HG02588 (cell line): ENCODE results near the gene KMT2E.
A peak's percentile ranks its signal among the peaks of the same experiment; 100 is the strongest.
"Not testable (repeated sequence)": the region's sequence is repeated elsewhere in the genome, so short reads cannot be mapped to it uniquely, and the experiment has no call there.

Experiments used
- ATAC-seq: cut with Tn5 transposase; IDR thresholded peaks from one replicate; pipeline ENCODE4 v1.9.1; 2021; ENCODE audit warnings: mild to moderate bottlenecking, moderate library complexity; ENCODE audit not compliant: unreplicated experiment

Gene KMT2E

DNA sequence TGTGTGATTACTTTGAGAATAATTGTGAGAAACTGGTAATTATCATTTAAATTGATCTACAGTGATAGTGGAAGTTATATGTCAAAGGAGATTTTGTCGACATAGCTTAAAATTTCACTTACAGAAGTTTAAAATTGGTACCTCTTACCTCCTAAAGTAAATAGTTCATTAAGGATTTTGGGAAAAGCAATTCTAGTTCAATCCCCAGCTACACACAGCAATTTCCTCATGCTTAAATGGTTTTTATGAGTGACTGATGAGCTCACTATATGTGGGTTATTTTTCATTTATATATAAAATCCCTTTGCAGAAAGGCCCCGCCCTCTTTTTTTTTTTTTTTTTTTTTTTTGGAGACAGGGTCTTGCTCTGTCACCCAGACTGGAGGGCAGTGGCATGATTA is 12.7 kb downstream of the KMT2E start:
- ATAC-seq: no peak

DNA sequence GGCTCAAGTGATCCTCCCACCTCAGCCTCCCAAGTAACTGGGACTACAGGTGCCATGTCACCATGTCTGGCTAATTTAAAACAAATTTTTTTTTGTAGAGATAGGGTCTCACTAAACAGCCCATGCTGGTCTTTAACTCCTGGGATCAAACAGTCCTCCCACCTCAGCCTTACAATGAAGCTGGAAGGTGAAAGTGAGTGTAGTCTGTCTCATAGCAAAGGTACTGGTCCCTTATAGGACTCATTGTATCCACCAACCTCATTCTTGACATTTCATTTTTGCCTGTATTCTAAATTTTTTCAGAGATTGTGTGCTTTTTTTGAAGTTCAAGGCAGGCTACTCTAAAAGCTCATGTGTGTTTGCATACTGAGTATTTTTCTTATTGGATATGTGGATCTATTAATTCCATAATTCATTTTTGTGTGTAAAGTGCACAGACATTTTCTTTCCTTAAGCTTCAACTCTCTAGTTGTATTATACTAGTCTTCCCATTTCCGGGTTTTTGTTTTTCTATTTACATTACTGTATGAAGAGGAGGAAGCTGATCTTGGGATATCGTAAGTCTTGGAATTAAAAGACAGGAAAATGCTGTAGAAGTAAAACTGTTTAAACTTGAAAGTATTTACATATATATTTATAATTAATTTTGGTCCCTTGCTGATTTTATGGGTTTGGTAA is 13.3 kb downstream of the KMT2E start:
- no peak for ATAC-seq

DNA sequence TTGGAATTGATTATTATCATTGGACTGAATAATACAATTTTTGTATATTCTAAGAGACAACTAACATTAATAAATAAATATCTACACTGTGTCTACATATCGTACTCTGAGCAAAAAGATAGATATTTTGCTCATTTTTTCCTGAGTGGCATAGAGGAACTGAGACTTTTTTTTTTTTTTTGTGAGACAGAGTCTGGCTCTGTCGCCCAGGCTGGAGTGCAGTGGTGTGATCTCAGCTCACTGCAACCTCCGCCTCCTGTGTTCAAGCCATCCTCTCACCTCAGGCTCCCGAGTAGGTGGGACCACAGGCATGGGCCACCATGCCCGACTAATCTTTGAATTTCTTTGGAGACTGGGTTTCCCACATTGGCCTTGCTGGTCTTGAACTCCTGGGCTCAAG is 14.0 kb downstream of the KMT2E start:
- peak; percentile 62 for ATAC-seq

DNA sequence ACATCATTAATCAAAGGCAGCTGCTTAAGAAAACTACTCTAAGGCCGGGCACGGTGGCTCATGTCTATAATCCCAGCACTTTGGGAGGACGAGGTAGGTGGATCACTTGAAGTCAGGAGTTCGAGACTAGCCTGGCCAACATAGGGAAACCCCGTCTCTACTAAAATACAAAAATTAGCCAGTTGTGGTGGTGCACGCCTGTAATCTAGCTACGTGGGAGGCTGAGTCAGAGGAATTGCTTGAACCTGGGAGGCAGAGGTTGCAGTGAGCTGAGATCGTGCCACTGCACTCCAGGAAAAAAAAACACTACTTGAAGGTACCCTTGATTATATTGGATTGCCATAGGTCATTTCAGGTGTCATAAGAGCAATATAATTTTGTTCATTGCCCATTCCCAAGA is 14.9 kb downstream of the KMT2E start:
- not testable (repeated sequence) for ATAC-seq

DNA sequence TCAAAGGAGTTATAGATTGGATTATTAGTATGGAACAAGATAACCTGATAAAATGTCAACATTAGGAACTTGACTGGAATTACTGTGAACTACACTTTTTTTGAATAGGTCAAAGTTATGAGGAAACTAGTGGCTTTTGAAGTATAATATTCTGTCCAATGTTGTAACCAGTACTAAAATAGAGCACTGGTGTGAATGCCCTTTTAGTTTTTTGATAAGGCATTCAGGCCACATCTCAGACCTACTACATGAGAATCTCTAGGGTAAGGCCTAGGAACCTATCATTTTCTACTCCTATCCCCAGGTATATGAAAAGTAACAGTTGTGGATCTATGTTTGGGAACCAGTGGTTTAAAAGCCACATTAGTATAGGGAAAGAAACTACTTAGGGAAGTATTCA is 16.4 kb downstream of the KMT2E start:
- ATAC-seq: no peak

DNA sequence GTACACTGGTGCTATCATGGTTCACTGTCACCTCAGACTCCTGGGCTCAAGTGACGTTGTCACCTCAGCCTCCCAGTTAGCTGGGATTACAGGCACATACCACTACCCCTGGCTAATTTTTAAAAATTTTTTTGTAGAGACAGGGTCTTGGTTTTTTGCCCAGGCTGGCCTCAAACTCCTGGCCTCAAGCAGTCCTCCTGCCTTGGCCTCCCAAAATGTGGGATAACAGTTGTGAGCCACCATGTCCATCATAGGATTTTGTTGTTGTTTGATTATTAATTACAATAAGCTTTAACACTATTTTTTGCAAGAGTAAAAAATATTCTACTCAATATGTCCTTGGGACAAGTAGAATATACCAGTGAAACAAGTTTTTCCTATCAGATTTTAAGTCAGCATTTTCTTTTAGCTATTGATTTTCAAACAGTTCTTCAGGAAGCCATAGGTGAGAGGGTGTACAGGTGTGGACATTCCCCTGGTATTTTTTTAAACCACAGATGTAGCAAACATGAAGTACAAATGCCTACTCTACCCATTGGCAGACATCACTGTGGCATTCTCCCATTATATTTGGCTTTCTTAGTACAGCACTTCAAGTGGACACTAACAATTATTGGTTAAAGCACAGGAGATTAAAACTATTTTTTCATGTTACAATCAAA is 18.7 kb downstream of the KMT2E start:
- ATAC-seq: no peak

DNA sequence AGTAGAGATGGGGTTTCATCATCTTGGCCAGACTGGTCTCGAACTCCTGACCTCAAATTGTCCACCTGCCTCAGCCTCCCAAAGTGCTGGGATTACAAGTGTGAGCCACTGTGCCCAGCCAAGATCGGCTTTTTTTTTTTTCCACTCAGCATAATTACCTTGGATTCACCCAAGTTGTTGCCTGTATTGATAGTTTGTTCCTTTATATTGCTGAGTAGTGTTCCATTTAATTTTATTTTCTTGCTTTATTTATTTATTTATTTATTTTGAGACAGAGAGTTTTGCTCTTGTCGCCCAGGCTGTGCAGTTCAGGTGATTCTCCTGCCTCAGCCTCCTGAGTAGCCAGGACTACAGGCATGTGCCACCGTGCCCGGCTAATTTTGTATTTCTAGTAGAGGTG is 21.3 kb downstream of the KMT2E start:
- no peak for ATAC-seq

DNA sequence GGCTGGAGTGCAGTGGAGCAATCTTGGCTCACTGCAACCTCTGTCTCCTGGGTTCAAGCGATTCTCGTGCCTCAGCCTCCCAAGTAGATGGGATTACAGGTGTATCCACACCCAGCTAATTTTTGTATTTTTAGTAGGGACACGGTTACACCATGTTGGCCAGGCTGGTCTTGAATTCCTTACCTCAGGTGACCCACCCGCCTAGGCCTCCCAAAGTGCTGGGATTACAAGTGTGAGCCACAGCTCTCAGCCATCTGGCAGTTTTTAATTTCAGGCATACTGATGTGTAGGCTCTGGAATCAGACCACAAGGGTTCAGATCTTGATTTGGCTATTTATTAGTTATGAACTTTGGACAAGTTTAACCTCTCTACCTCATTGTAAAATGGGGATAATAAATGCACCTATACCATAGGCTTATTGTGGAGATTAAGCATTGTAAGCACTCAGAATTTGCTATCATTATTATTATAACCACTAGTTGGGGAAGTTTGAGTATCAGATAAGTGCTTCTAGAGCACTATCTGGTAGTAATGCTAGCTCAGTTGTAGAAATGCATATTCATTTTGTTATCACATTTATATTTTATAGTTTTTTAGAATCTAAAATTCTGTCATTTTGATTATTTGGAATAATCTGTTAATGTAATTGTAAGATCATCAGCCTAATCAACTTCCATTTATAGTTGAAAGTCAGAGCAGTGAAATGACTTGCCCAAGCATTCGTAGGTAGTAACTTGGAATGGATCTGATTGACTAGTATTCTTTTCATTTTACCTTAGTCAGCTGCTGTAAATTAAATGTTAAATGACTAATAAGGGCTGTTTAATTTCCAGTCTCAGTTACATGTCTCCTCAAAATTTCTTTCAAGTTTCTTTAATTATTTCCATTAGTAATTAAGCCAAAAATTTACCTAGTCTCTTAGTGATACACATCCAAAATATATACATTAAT is 22.5 kb downstream of the KMT2E start:
- ATAC-seq: no peak

DNA sequence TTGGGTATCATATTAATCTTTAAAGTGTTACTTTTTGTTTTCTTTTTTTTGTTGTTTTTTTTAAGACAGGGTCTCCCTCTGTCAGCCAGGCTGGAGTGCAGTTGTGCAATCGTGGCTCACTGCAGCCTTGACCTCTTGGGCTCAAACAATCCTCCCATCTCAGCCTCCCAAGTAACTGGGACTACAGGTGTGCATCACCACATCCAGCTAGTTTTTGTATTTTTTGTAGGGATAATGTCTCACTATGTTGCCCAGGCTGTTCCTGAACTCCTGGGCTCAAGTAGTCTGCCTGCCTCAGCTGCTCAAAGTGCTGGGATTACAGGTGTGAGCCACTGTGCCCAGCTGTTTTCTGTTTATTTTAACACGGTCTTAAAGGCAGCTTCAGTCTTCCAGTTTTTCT is 23.3 kb downstream of the KMT2E start:
- no peak for ATAC-seq

DNA sequence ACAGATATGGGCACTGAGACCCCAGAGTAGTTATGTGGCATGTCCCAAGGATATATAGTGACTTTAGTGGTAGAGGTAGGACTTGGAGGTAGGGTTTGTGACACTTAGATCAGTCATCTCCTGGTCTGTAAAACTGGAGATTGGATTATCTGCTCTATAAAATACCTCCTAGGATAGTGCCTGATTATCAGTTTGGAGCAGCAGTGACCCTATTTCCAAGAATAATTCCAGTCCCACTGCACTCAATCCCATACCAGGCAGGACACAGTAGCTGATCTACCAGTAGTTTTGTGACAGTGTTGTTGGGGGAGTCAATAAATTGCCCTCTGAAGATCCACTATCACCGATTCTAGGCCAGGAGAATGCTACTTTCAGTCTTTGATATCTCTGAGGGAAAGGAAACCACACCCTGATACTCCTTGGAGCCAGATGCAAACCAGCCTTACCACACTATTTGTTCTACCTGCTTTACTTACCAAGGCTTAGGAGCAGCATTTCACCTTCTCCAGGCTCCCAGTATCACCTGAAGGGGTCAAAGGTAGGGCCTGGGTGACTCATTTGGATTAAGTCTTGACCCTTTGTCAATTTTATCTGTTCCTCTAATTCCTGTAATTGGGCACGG is 30.6 kb downstream of the KMT2E start:
- no peak for ATAC-seq

DNA sequence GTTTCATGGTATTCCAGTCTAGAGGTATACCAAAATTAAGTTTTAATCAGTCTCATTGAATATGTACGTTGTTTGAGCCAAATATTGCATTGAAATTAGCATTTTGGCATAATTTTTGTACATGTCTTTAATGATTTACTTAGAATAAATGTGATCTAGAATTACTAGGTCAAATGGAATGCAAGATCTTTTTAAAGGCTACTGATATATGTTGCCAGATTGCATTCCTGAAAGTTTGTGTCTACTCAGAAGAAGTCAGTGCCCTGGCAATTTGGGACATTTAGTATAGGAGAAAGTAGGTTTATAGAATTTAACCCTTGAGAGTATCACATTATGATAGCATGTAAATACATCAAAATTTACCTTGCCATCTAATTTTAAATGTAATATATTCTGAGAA is 32.4 kb downstream of the KMT2E start:
- ATAC-seq: no peak

DNA sequence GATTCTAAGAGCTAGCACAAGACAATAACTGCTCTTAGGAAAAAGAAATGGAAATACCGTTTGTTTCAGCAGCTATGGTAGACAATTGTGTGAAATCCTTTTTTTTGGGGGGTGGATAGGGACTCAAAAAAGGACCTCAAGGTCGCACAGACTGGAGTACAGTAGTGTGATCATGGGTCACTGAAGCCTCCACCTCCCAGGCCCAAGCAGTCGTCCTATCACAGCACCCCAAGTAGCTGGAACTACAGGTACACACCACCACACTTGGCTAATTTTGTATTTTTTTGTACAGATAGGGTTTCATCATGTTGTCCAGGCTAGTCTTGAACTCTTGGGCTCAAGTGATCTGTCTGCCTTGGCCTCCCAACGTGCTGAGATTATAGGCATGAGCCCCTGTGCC is 33.9 kb downstream of the KMT2E start:
- no peak for ATAC-seq

DNA sequence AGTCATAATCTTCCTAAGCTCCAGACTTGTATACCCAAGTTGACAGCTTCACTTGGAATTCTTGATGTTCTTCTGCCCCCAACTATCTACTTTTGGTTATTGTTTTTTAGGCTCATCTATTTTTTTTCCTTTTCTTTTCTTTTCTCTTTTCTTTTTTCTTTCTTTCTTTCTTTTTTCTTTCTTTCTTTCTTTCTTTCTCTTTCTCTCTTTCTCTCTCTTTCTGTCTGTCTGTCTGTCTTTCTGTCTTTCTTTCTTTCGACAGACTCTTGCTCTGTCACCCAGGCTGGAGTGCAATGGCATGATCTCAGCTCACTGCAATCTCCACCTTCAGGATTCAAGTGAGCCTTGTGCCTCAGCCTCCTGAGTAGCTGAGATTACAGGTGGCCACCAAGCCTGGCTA is 36.5 kb downstream of the KMT2E start:
- ATAC-seq: no peak

DNA sequence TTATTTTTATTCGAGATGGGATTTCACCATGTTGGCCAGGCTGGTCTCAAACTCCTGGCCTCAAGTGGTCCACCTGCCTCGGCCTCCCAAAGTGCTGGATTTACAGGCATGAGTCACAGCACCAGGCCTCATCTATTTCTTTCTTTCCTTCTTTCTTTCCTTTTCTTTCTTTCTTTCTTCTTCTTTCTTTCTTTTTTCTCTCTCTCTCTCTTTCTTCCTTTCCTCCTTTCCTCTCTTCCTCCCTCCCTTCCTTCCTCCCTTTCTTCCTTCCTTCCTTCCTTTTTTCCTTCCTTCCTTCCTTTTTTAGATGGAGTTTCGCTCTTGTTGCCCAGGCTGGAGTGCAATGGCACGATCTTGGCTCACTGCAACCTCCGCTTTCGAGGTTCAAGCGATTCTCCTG is 36.9 kb downstream of the KMT2E start:
- not testable (repeated sequence) for ATAC-seq

DNA sequence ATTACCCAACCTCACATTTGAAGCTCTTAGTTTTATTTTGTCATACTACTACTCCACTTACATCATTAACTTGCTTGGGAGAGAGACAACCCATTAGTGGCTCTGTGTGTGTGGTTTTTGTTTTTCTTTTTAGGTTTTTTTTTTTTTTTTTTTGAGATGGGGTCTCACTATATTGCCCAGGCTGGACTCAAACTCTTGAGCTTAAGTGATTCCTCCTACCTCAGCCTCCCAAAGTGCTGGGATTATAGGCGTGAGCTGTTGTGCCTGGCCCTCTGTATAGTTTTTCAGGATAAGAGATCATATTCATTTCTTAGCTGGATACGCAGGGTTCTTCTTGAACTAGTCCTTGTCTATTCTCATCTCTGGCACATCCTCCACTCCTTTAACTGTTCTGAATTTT is 41.1 kb downstream of the KMT2E start:
- ATAC-seq: no peak

DNA sequence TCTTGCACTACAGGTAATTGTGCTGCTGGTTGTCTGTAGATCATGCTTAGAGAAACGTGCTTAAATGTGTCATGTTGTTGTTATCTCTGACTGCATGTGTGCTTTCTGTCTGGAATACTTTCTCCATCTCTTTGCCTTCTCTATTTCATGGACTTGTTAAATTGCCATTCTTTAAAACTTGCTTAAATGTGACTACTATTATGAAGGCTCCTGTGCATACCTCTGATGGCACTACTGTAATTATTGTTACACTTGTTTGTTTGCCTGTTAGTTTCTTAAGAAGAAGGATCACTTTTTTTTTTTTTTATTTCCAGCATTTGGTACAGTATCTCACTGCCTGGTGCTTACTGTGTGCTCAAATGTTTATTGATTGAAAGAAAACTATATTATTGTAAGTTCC is 41.6 kb downstream of the KMT2E start:
- ATAC-seq: no peak

DNA sequence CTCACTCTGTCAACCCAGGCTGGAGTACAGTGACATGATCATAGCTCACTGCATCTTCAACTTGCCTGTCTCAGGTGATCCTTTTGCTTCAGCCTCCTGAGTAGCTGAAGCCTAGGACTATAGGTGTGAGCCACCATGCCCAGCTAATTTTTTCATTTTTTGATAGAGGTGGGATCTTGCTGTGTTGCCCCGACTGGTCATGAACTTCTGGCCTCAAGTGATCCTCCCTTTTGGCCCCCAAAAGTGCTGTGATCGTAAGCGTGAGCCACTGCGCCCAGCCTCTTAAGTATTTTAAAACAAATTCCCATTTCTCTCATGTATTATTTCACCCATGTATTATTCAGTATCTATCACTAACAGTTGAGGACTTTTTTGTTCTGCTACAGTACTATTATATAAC is 43.5 kb downstream of the KMT2E start:
- ATAC-seq: no peak

DNA sequence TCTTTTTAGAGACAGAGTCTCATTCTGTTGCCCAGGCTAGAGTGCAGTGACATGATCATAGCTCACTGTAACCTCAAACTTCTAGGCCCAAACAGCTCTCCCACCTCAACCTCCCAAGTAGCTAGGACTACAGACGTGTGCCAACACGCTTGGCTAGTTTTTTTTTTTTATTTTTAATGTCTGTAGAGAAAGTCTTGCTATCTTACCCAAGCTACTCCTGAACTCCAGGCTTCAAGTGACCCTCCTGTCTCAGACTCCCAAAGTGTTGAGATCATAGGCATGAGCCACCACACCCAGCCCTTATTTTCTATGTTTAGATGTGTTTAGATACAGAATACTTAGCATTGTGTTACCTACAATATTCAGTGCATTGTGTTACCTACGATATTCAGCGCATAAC is 46.4 kb downstream of the KMT2E start:
- no peak for ATAC-seq

DNA sequence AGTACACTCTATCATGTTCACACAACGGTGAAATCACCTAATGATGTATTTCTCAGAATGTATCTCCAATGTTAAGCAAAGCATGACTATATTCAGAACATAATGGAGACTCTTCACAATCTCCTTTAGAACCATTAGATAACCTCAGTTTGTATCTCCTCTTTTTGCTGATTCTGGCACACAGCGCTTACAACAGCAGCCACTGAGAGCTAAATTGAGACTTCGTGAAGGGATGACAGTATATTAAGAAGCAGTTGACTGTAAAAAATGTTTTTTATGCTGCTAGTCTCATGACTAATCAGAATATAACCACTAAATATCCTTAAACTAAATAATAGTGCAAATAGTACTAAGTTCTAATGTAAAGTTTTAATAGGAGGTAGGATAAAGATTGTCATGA is 46.9 kb downstream of the KMT2E start:
- no peak for ATAC-seq

DNA sequence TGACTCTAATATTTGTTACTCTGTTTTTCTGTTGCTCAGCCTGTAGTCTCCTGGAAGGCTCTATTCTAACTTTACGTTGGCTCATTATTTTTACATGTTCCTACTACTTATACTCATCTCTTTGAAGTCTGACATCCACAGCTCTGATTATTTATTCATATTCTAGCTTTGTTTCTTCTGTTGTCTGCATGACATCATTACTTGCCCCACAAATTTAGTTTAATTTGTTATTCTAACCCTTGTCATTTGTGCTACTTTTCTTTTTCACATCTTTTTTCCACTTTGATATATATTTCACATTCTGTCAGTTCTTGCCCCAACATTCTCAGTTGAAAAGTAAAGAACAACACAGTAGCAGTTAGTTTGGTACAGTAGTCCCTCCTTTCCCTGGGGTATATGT is 51.1 kb downstream of the KMT2E start:
- no peak for ATAC-seq

DNA sequence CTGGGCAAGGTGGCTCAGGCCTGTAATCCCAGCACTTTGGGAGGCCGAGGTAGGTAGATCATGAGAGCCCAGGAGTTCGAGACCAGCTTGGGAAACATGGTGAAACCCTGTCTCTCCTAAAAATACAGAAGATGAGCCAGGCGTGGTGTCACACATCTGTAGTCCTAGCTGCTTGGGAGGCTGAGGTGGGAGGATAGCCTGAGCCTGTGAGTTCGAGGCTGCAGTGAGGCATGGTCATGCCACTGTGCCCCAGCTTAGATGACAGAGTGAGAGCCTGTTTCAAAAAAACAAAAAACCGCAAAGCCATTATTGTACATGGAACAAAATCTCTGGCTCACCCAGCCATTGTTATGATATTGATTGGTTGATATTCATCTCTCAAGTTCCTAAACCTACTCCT is 53.7 kb downstream of the KMT2E start:
- ATAC-seq: no peak
